GM18858 (cell line): ENCODE results near the gene LMX1A.

Experiments
- ATAC-seq: cut with Tn5 transposase; IDR thresholded peaks from one replicate; pipeline ENCODE4 v1.9.1; 2021; ENCODE audit not compliant: unreplicated experiment

Gene LMX1A

GRCh38 chr1:165276314-165276713 lies 80.2 kb downstream of the LMX1A start:
- ATAC-seq: no peak

- ATAC-seq: no peak
Measured at GRCh38 chr1:165265196-165265838, 91.2 kb downstream of the LMX1A start.

GRCh38 chr1:165259706-165260428 lies 96.6 kb downstream of the LMX1A start:
- ATAC-seq: no peak

GRCh38 chr1:165259236-165259635 lies 97.3 kb downstream of the LMX1A start:
- no peak for ATAC-seq

GRCh38 chr1:165257969-165258459 lies 98.5 kb downstream of the LMX1A start:
- no peak for ATAC-seq

GRCh38 chr1:165254896-165255625 lies 101.5 kb downstream of the LMX1A start:
- no peak for ATAC-seq

GRCh38 chr1:165254376-165254775 lies 102.1 kb downstream of the LMX1A start:
- no peak for ATAC-seq

GRCh38 chr1:165253818-165254254 lies 102.7 kb downstream of the LMX1A start:
- ATAC-seq: no peak

GRCh38 chr1:165248969-165249571 lies 107.4 kb downstream of the LMX1A start:
- no peak for ATAC-seq

GRCh38 chr1:165241952-165242351 lies 114.6 kb downstream of the LMX1A start:
- ATAC-seq: no peak

GRCh38 chr1:165241321-165241720 lies 115.2 kb downstream of the LMX1A start:
- ATAC-seq: no peak

GRCh38 chr1:165240492-165240891 lies 116.0 kb downstream of the LMX1A start:
- ATAC-seq: no peak

GRCh38 chr1:165239873-165240272 lies 116.6 kb downstream of the LMX1A start:
- ATAC-seq: no peak

GRCh38 chr1:165235777-165236291 lies 120.7 kb downstream of the LMX1A start:
- ATAC-seq: no peak

- no peak for ATAC-seq
Measured at GRCh38 chr1:165235155-165235776, 121.2 kb downstream of the LMX1A start.

GRCh38 chr1:165234149-165234548 lies 122.4 kb downstream of the LMX1A start:
- ATAC-seq: no peak

- ATAC-seq: no peak
Measured at GRCh38 chr1:165228676-165229075, 127.8 kb downstream of the LMX1A start.

- ATAC-seq: no peak
Measured at GRCh38 chr1:165228111-165228655, 128.3 kb downstream of the LMX1A start.

- no peak for ATAC-seq
Measured at GRCh38 chr1:165226326-165226725, 130.2 kb downstream of the LMX1A start.

GRCh38 chr1:165225650-165226049 lies 130.9 kb downstream of the LMX1A start:
- no peak for ATAC-seq
